ENCODE data around the gene SFXN5.

SFXN5 gene

DNA sequence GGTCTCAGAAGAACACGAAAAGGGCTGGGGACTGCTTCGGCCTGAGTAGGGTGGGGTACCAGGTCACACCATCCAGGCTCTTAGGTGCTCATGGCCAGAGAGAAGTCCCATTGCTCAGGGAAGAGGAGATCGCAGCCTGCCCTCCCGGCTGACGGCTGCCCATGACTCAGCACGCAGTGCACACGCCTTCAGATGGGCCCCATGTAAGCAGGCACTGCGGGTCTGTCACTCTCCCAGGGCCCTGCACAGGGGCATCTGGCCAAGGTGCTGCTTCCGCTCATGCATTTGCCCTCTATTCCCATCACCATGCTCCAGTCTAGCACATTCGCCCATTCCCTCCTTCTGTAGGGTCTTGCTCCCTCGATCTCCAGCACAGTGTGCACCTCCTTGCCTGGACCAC, 34.7 kb downstream of the SFXN5 start:
- TF ChIP-seq, protein P1, sequence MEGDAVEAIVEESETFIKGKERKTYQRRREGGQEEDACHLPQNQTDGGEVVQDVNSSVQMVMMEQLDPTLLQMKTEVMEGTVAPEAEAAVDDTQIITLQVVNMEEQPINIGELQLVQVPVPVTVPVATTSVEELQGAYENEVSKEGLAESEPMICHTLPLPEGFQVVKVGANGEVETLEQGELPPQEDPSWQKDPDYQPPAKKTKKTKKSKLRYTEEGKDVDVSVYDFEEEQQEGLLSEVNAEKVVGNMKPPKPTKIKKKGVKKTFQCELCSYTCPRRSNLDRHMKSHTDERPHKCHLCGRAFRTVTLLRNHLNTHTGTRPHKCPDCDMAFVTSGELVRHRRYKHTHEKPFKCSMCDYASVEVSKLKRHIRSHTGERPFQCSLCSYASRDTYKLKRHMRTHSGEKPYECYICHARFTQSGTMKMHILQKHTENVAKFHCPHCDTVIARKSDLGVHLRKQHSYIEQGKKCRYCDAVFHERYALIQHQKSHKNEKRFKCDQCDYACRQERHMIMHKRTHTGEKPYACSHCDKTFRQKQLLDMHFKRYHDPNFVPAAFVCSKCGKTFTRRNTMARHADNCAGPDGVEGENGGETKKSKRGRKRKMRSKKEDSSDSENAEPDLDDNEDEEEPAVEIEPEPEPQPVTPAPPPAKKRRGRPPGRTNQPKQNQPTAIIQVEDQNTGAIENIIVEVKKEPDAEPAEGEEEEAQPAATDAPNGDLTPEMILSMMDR (IDR thresholded peaks at IDR 0.05; ENCODE audit: insufficient read depth, low read length, missing control alignments): no peak
- no peak for DNase-seq (ENCODE audit: low read depth, low spot score)
- ChIA-PET POLR2A (no interaction called here), CTCF (no interaction called here)
- H3K4me3 ChIP-seq (ENCODE audit: low read depth, low read length): no peak overlapping the region

DNA sequence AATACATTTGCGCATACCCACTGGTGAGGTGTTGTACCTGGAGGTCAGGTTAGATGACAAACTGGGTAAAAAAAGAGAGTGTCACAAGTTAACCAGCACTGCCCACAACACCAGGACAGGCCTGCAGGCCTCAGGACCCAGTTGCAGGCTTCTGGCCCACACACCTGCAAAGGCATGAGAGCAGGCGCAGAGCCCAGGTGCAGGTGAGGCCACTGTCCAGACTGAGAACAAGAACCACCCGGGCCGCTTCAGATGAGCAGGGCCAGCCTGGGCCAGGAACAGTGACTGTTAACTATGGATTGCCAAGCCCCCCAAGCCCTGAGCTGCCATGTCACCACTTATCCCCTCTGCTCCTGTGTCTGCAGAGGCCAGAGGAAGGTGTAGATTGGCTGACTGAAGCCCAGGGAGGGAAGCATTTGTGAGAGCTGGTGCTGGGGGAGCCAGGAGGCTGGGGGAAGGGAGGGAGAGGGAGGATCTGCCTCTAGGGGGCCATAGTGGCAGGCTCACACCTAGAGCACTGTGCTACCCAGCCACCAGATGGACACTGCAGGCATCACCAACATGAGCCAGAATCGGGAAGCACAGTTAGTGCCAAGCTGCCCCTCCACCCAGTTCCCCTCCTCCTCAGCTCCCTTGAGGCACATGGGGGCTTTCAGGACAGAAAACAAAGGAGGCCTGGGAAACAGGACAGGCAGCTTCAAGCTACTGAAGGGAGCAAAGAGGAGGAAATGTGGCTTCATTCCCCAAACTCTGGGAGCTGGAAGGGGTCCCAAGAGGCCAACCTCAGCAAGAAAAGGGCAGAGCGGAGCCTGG, 35.4 kb downstream of the SFXN5 start:
- DNase-seq (ENCODE audit: low read depth, low spot score): no peak
- H3K4me3 ChIP-seq (ENCODE audit: low read depth, low read length): no peak overlapping the region
- POLR2A ChIA-PET: no interaction called here
- TF ChIP-seq, protein P1 (IDR thresholded peaks at IDR 0.05; ENCODE audit: insufficient read depth, low read length, missing control alignments): no peak
- CTCF ChIA-PET: interaction anchor here (0.7 to 0.9 kb wide), 2 partner anchors 44 to 81 kb away, joined by 3 read pairs; no protein-coding TSS in a partner anchor

DNA sequence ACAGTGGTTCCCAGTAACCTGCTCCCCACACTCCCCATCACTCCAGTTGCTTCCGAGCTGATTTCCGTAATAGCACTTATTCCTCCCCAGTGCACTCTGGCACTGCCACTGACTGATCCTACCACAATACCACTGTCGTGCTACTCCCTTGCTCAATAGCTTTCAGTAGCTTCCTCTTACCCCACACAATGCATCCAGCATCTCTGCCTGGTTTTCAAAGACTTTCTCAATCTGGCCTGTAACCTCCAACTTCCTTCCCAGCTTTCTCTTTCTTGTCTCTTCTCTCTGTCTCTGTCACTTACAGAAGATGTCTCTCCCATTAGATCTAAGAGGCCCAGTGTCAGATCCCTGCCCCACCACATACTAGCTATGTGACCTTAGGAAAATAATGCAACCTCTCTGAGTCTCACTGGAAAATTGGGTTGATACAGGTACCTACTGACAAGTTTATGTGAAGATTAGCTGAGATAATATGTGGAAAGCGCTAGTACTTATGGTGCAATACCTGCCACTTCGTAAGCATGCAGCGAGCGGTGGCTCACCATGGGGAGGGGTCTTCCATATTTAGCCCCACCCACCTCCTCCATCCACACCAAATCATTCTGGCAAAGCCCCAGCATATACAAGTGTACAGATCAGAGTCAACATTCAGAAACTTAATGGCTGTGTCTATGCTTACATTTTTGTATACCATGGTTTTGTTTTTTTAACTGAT, 36.7 kb downstream of the SFXN5 start:
- CTCF ChIA-PET: no interaction called here
- POLR2A ChIA-PET: interaction anchor here (0.6 kb wide), 1 partner anchor 27 kb away, joined by 5 read pairs; no protein-coding TSS in a partner anchor
- no peak overlapping the region for H3K4me3 ChIP-seq (ENCODE audit: low read depth, low read length)
- TF ChIP-seq, protein P1 (IDR thresholded peaks at IDR 0.05; ENCODE audit: insufficient read depth, low read length, missing control alignments): no peak
- DNase-seq (ENCODE audit: low read depth, low spot score): no peak

DNA sequence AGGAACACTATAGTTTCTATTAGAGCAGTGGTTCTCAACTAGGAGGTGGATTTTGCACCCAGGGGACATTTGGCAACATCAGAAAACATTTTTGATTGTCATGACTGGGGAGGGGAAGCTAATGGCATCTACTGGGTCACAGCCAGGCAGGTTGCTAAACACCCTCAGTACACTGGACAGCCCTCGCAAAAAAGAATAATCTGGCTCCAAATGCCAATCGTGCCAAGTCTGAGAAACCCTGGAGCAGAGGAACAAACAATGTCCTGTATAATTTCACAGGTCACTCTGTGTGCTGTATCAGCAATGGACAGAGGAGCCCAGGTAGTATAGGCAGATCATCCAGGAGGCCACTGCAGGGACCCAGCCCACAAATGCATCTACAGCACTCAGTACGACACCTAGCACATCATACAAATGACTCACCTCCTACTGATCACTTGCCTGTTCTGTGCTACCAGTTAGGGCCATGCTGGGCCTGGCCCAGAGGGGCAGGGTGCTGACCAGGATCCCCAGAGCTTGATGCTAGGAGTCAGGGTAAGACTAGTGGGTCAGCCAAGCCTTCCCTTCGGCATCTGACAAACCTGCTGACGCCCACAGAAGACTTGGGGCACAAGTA, 37.6 kb downstream of the SFXN5 start:
- DNase-seq (ENCODE audit: low read depth, low spot score): no peak
- CTCF ChIA-PET: no interaction called here
- POLR2A ChIA-PET: no interaction called here
- TF ChIP-seq, protein P1 (IDR thresholded peaks at IDR 0.05; ENCODE audit: insufficient read depth, low read length, missing control alignments): no peak
- no peak overlapping the region for H3K4me3 ChIP-seq (ENCODE audit: low read depth, low read length)

DNA sequence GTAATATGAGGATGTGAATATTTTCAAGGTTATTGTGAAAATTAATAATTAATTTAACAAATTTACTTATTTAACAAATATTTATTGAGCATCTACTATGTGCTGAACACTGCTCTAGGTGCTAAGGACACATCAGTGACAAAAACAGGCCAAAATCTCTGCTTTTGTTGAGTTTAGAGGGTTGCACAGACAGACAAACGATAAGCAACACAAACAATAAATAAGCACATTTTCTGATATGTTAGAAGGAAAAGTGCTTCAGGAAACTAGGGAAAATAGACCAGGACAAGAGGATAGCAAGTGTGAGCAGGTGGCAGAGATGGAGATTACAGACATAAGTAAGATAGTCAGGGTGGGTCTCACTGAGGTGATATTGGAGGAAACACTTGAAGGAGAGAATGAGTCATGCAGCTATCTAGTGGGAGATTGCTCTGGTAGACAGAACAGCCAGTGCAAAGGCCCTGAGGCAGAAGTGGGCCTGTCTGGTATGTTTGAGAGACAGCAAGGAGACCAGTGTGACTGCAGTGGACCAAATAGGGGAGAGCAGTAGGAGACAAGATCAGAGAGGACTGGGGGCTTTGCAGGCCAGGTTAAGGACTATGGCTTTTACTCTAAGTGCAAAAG, 38.3 kb downstream of the SFXN5 start:
- no peak for DNase-seq (ENCODE audit: low read depth, low spot score)
- TF ChIP-seq, protein P1 (IDR thresholded peaks at IDR 0.05; ENCODE audit: insufficient read depth, low read length, missing control alignments): no peak
- H3K4me3 ChIP-seq (ENCODE audit: low read depth, low read length): no peak overlapping the region
- CTCF ChIA-PET: no interaction called here
- POLR2A ChIA-PET: no interaction called here

DNA sequence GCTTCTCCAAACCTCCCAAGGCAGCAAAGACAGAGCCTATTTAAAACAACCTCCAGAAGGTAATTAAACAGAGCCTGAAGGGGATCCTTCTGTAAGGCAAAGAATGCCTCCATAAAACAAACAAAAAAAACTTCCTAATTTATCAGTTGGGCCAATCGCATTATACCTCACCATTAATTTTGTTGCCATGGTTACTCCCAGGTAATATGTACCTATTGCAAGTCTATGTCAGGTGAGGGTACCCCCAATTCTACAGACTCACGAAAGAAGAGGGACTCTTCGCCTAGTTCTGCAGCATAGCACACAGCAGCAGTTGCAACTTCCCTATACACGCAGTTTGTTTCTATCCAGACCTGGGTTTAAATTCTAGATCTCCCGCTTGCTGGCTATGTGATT, 38.8 kb downstream of the SFXN5 start:
- ChIA-PET POLR2A (no interaction called here), CTCF (no interaction called here)
- TF ChIP-seq, protein P1 (IDR thresholded peaks at IDR 0.05; ENCODE audit: insufficient read depth, low read length, missing control alignments): no peak
- no peak overlapping the region for H3K4me3 ChIP-seq (ENCODE audit: low read depth, low read length)
- DNase-seq (ENCODE audit: low read depth, low spot score): no peak

Measured in AG04449 (cell line).